Panc1 (cell line): ENCODE measurements around the gene DYRK1A. TPM values are rescaled to one million over a fixed set of nuclear protein-coding genes. Genes with fewer than 3 reads are reported as not detected.
A peak's percentile ranks its signal among the peaks of the same experiment; 100 is the strongest.

ENCODE experiments used
- ATAC-seq: fragments of 200-7000 bp; cut with Tn5 transposase; 2 replicates; pipeline ENCODE4 v1.9.1; 2020; ENCODE audit warnings: mild to moderate bottlenecking, moderate library complexity
- BruUV-seq: library from RNA; stranded (reverse); fragments of 400-500 nt; replicated peaks from 2 replicates; lab custom pipeline; 2021; lab: Mats Ljungman, UMichigan
- CTCF ChIA-PET: fragments of 300-600 bp; sonication (Branson Sonifier 250); formaldehyde crosslinking; loops from one replicate; lab custom pipeline; 2022; ENCODE audit warnings: antibody characterized with exemption; lab: Charles Lee
- POLR2A ChIA-PET: fragments of 300-600 bp; sonication (Branson Sonifier 250); formaldehyde crosslinking; loops from one replicate; lab custom pipeline; 2022; ENCODE audit warnings: antibody characterized with exemption; lab: Charles Lee
- DNase-seq: peaks from one replicate; pipeline ENCODE4 v3.0.0-alpha.2; 2010; ENCODE audit warnings: low read depth, low spot score
- H3K27ac ChIP-seq: 2 replicates; pipeline ENCODE4 v1.5.1; 2011; ENCODE audit warnings: mild to moderate bottlenecking, low read length, inconsistent platforms
- H3K27me3 ChIP-seq: fragments of 200-500 bp; sonication (Bioruptor generic); 2 replicates; pipeline ENCODE4 v1.6.0; 2014; ENCODE audit warnings: low read length, inconsistent platforms; ENCODE audit not compliant: control insufficient read depth, insufficient read depth
- H3K36me3 ChIP-seq: fragments of 200-500 bp; sonication (Bioruptor generic); 2 replicates; pipeline ENCODE4 v1.5.1; 2014; ENCODE audit warnings: inconsistent platforms, mild to moderate bottlenecking, low read length, moderate library complexity; ENCODE audit not compliant: control insufficient read depth, insufficient read depth
- H3K4me1 ChIP-seq: 2 replicates; pipeline ENCODE4 v1.5.1; 2011; ENCODE audit warnings: inconsistent platforms, mild to moderate bottlenecking, low read length, moderate library complexity; ENCODE audit not compliant: control insufficient read depth, insufficient read depth
- H3K4me3 ChIP-seq, 2 experiments: 2 replicates each; pipeline ENCODE4 v1.5.1; 2011 to 2012; ENCODE audit warnings: low read depth in 2 of 2, low read length in 2 of 2, mild to moderate bottlenecking in 2 of 2, inconsistent platforms in 1 of 2, moderate library complexity in 1 of 2
- H3K9me3 ChIP-seq: fragments of 200-500 bp; sonication (Bioruptor generic); 2 replicates; pipeline ENCODE4 v1.5.1; 2014; ENCODE audit warnings: low read depth, mild to moderate bottlenecking, inconsistent platforms, low read length, moderate library complexity; ENCODE audit not compliant: control insufficient read depth, insufficient read depth
- POLR2AphosphoS5 ChIP-seq: IDR thresholded peaks from 2 replicates; pipeline ENCODE4 v1.6.1; 2012; ENCODE audit warnings: mild to moderate bottlenecking, low read depth, low read length, moderate library complexity
- SIN3A ChIP-seq: IDR thresholded peaks from 2 replicates; pipeline ENCODE4 v1.6.1; 2012; ENCODE audit warnings: low read depth, mild to moderate bottlenecking, low read length, moderate library complexity, borderline replicate concordance; ENCODE audit not compliant: insufficient read depth
- TCF7L2 ChIP-seq: IDR thresholded peaks from 2 replicates; pipeline ENCODE4 v1.6.1; 2011; ENCODE audit warnings: mild to moderate bottlenecking, low read depth, low read length, inconsistent platforms
- in situ Hi-C: cut with HindIII; loops from 2 replicates; pipeline ENCODE4 v1.10.0; 2016; ENCODE audit warnings: low sequenced_read_pairs, low pct_unique_long_range_greater_than_20kb
- intact Hi-C: fragments of 100-400 bp; cut with micrococcal nuclease; formaldehyde crosslinking; loops from one replicate; pipeline ENCODE4 v1.10.0; 2022; ENCODE audit not compliant: unreplicated experiment
- total RNA-seq: library from RNA; stranded (reverse); gene quantifications from one replicate; pipeline ENCODE4 v1.2.1, GENCODE V29; 2021; ENCODE audit not compliant: unreplicated experiment
- TF ChIP-seq, protein P1 (sequence below): fragments of 450-650 bp; IDR thresholded peaks from 2 replicates; pipeline ENCODE4 v1.5.1; 2017; ENCODE audit warnings: mild to moderate bottlenecking
- TF ChIP-seq, protein P2 (sequence below), 2 experiments: IDR thresholded peaks; 2 replicates each; pipeline ENCODE4 v1.6.1; 2011 to 2012; ENCODE audit warnings: low read depth in 2 of 2, control low read depth in 1 of 2, low read length in 1 of 2, mild to moderate bottlenecking in 1 of 2, moderate library complexity in 1 of 2; ENCODE audit not compliant: insufficient read depth in 1 of 2

Gene DYRK1A
- total RNA-seq, 1 experiment from 2014 or later: 36.1 TPM

DNA sequence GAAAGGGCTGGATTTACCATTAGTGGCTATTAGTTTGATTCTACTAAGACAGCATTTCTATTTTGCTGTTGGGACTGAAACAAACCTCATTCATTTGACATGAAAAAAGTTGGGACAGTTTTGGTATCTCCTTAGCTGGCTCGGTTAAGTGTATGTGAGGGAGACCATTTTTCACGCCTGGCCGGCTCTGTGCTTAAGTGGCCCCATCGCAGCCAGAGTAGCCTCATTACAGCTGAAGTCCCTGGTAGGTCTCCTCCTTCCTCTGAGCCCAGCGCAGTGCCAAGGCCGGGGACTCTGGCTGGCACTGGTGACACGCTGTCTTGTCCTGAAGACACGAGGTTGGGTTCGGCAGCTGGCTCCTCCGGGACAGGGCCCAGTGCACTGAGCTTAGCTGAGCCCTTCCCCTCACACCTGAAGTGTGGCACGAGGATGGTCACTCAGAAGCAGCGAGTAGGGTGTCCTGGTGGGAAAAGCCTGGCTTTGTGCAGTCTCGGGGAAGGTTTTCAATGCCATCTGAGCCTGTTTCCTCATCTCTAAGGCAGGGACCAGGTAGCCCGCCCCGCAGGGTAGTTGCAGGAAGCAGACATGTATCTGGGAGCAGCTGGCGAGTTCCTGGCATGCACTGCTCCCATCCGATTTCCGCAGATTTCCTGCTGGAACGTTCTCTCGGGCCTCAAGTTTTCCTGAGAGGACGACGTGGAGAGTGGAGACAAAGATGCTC lies 196.5 kb downstream of the DYRK1A start:
- Histone ChIP-seq H3K4me3 (peak overlapping the region; percentile 63 to 73), H3K4me1 (peaks cover 10% of the 10 kb centered on the region), H3K27ac (peak overlapping the region; percentile 89), H3K9me3 (no peaks in the 10 kb centered on the region), H3K27me3 (no peaks in the 10 kb centered on the region), H3K36me3 (no peaks in the 10 kb centered on the region)
- TF ChIP-seq, protein P1, sequence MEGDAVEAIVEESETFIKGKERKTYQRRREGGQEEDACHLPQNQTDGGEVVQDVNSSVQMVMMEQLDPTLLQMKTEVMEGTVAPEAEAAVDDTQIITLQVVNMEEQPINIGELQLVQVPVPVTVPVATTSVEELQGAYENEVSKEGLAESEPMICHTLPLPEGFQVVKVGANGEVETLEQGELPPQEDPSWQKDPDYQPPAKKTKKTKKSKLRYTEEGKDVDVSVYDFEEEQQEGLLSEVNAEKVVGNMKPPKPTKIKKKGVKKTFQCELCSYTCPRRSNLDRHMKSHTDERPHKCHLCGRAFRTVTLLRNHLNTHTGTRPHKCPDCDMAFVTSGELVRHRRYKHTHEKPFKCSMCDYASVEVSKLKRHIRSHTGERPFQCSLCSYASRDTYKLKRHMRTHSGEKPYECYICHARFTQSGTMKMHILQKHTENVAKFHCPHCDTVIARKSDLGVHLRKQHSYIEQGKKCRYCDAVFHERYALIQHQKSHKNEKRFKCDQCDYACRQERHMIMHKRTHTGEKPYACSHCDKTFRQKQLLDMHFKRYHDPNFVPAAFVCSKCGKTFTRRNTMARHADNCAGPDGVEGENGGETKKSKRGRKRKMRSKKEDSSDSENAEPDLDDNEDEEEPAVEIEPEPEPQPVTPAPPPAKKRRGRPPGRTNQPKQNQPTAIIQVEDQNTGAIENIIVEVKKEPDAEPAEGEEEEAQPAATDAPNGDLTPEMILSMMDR: no peak
- CTCF ChIA-PET: interaction anchor here (1.0 kb wide), 1 partner anchor 11 kb away, joined by 4 read pairs; no protein-coding TSS in a partner anchor
- peak; percentile 2; the same call in 1 of the 2 replicates for ATAC-seq
- intact Hi-C loops: no loop called here
- DNase-seq: no peak
- TSS peak; percentile 83 for BruUV-seq
- POLR2A ChIA-PET: interaction anchor here (1.3 kb wide), 1 partner anchor 12 kb away, joined by 5 read pairs; no protein-coding TSS in a partner anchor
- in situ Hi-C loops: no loop called here

DNA sequence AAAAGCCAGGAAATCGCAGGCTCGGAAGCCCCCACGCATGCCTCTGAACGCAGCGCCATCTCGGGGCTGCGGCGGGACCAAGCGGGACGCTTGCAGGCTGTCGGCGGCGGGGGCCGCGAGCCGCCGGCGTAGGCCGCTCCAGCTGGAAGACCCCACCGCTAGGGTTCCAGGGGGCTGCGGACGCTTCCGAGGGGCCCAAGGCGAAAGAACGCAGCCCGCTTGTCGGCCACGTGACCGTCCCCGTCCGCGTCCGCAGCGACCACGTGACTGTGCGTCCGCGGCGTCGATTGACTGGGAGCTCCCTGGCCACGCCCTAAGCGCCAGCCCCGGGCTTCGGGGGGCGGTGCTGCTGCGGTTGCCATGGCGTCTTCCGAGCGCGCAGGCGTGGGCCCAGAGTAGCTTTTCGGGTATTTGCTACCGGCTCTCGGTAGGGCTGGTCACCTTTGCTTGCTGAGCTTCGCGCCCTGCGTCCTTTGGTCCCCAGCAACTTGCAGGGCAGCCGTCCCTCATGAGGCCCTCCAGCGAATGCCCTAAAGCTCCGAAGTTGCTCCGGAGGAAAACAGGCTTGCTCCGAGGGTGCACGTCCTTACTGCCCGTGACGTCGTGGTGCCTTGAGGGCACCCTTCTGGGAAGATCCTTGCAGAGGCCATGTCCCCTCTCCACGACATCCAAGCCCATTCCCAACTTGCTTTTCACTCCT lies 197.2 kb downstream of the DYRK1A start:
- no peaks in the 10 kb centered on the region for H3K36me3 ChIP-seq
- ChIA-PET POLR2A (interaction anchor here (0.6 to 1.3 kb wide), 2 partner anchors 13 to 50 kb away, joined by 3 to 5 read pairs; no protein-coding TSS in a partner anchor), CTCF (interaction anchor here (0.6 to 1.0 kb wide), 2 partner anchors 12 to 193 kb away, joined by 4 read pairs; no protein-coding TSS in a partner anchor)
- ATAC-seq (peak; percentile 94), DNase-seq (peak; percentile 78)
- no peaks in the 10 kb centered on the region for H3K27me3 ChIP-seq
- in situ Hi-C loops (no loop called here), intact Hi-C loops (no loop called here)
- H3K4me3 ChIP-seq: peak overlapping the region; percentile 63 to 73
- peaks cover 10% of the 10 kb centered on the region for H3K4me1 ChIP-seq
- H3K27ac ChIP-seq: peak overlapping the region; percentile 89
- no peak for TF ChIP-seq SIN3A
- TF ChIP-seq, protein P1: peak; percentile 9; the same call in 1 of the 2 replicates
- no TSS peak for BruUV-seq
- H3K9me3 ChIP-seq: no peaks in the 10 kb centered on the region

DNA sequence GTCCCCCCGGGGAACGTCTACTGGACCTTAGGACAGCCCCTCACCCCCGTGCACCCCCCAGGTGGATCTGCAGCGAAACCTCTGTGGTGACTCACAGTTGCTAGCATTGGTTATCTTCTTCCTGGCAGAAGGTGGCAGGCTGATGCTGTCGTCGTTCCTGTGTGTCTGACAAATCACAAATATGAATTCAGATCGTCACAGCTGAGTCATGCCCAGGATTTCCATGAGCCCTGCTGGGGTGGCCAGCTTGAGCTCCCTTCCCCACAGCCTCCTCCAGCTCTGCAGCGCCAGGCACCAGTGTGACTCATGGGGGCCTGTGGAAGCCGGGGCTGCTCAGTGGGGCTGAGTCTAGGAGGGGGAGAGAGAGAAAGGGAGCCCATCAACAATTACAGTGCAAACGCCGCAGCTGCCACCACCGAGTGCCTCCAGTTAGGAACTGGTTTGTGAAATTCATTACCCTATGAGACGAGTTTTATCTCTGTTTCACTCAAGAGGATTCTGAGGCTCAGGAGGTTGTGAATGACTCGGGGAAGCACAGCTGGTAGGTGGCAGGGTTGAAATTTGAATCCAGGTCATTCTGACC lies 197.9 kb downstream of the DYRK1A start:
- no TSS peak for BruUV-seq
- H3K27me3 ChIP-seq: no peaks in the 10 kb centered on the region
- H3K4me3 ChIP-seq: peak overlapping the region; percentile 63 to 73
- POLR2A ChIA-PET: interaction anchor here (0.6 to 1.3 kb wide), 2 partner anchors 14 to 49 kb away, joined by 3 to 5 read pairs; no protein-coding TSS in a partner anchor
- no peak for TF ChIP-seq POLR2AphosphoS5
- TF ChIP-seq, protein P1: peak; percentile 11; the same call in 1 of the 2 replicates
- no peak for TF ChIP-seq TCF7L2
- TF ChIP-seq SIN3A: no peak
- TF ChIP-seq, protein P2, sequence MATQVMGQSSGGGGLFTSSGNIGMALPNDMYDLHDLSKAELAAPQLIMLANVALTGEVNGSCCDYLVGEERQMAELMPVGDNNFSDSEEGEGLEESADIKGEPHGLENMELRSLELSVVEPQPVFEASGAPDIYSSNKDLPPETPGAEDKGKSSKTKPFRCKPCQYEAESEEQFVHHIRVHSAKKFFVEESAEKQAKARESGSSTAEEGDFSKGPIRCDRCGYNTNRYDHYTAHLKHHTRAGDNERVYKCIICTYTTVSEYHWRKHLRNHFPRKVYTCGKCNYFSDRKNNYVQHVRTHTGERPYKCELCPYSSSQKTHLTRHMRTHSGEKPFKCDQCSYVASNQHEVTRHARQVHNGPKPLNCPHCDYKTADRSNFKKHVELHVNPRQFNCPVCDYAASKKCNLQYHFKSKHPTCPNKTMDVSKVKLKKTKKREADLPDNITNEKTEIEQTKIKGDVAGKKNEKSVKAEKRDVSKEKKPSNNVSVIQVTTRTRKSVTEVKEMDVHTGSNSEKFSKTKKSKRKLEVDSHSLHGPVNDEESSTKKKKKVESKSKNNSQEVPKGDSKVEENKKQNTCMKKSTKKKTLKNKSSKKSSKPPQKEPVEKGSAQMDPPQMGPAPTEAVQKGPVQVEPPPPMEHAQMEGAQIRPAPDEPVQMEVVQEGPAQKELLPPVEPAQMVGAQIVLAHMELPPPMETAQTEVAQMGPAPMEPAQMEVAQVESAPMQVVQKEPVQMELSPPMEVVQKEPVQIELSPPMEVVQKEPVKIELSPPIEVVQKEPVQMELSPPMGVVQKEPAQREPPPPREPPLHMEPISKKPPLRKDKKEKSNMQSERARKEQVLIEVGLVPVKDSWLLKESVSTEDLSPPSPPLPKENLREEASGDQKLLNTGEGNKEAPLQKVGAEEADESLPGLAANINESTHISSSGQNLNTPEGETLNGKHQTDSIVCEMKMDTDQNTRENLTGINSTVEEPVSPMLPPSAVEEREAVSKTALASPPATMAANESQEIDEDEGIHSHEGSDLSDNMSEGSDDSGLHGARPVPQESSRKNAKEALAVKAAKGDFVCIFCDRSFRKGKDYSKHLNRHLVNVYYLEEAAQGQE (IDR thresholded peaks at IDR 0.05; ENCODE audit: insufficient read depth in 1 of 2, low read depth in 2 of 2, low read length in 1 of 2): no peak
- intact Hi-C loops (no loop called here), in situ Hi-C loops (no loop called here)
- ATAC-seq (peak; percentile 87), DNase-seq (peak; percentile 91)
- CTCF ChIA-PET: interaction anchor here (0.6 to 1.0 kb wide), 2 partner anchors 13 to 194 kb away, joined by 4 read pairs; no protein-coding TSS in a partner anchor
- H3K4me1 ChIP-seq: peaks cover 10% of the 10 kb centered on the region
- no peaks in the 10 kb centered on the region for H3K36me3 ChIP-seq
- no peaks in the 10 kb centered on the region for H3K9me3 ChIP-seq
- peak overlapping the region; percentile 76 for H3K27ac ChIP-seq
